ENCODE data around the gene RAB36.

Gene RAB36

DNA sequence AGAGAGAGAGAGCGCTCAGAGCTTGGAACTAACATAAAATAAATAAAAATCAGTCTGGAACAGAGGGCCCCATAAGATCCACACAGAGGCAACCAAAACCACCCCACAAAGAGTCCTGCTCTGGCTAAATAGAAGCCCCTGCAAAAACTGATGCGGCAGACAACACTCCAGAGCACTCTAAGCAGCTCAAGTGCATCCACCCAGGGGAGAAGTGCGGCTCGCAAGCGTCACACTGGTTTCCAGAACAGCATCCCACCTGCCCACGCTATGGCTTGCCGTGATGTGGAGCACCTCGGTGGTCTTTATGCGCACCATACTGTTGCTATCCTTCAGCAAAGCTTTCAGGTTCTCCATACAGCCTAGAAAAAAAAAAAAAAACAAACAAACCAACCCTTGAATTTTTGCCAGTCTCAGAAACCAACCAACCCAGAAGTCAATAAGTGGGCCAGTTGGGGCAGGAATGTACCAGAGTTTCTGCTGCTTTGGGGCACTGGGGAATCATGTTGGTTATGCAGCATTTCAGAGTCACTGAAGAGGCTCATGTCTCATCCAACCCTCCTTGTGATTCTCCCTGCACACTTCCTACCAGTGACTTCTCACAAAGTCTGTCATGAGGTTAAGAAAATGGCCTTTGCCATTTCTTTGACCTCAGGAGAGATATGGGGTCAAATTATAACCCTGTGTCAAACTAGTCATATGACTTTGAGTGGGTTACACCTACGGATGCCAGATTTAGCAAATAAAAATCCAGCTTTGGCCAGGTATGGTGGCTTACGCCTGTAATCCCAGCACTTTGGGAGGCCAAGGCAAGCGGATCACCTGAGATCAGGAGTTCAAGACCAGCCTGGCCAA lies 6.5 kb upstream of the RAB36 start:
- no peak for DNase-seq

DNA sequence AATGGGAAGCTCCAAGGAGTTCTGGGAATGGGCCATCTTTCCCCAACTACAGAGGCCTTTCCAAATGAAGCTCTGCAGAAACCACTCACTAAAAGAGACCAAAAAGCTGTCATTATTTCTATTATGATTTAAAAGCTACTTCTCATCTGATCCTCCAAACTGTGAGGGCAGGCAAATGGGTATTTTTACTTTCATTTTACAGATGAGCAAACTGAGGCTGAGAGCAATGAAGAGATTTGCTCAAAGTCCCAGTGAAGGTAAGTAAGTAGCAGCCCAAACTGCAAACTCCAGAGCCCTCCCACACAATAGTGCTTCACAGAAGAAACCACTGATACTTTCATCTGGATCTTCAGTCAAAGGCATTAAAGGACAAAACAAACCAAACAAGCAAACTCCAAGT lies 4.9 kb upstream of the RAB36 start:
- no peak for DNase-seq

DNA sequence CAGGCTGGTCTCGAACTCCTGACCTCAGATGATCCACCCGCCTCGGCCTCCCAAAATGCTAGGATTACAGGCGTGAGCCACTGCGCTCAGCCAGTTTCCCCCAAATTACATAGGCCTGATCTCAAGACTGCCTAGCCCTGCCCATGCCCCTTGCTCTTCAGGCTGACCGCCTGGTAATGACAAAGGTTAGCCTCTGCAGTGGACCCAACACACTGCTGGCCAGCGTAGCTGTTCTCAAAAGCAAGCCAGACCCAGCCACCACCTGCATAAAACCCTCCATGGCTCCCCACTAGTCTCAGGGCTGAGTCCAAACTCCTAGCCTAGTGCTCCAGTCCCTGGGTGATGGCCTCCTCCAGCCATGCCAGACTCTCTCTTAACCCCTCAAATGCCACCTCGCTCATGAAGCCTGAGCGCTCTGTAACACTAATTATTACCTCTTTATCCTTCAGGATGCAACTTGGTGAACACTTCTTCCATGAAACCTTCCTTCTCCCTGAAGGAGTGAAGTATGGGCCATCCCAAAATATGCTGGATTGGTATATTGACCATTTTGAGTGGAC lies 2.7 kb upstream of the RAB36 start:
- DNase-seq: no peak

DNA sequence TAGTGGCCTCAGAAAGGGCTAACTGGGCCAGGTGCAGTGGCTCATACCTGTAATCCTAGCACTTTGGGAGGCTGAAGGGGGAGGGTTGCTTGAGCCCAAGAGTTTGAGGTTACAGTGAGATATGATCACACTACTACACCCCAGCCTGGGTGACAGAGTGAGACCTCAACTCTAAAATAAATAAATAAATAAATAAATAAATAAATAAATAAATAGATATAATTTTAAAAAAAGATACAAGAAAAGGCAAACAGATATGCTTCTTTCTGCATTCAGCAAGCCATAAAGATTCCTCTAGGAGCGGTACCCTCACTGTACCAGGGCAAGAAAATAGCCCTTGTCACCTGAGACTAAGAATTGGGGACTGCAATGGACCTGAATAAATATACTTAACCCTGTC lies 2.2 kb upstream of the RAB36 start:
- no peak for DNase-seq

DNA sequence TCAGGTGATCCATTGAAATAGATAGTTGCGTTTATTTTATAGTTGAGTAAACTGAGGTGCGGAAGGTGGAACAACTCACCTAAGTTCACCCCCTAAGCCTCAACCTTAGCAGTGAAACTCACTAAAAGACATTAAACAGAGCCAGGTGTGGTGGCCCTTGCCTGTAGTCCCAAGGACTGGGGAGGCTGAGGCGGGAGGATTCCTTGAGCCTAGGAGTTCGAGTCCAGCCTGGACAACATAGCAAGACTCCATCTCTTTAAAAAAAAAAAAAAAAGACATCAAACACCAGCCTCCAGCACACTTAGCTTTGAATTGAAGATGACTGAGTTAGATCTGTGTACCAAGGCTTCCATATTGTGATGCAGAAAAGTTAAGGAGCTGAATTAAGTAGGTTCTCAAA lies 845 bp upstream of the RAB36 start:
- no peak for DNase-seq

DNA sequence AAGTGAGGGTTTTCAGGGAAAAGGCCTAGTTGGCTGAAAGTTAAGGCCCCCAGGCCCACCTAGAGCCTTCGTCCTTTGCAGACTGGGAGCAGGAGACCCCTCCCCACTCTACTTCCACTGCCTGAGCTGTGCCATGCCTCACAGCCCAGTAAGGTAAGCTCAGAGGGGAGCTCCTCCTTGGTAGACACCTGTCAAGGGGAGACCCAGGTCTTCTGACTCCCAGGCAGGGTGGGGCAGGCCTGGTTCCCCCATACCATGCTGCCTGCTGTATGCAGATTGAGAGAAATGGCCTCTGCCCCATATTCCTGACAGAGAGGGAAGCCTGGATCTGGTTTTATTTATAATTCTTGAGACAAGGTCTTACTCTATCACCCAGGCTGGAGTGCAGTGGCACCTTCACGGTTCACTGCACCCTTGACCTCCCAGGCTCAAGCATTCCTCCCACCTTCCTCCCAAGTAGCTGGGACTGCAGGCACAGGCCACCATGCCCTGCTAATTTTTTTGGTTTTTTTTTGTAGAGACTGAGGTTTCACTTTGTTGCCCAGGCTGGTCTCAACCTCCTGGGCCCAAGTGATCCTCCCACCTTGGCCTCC lies 697 bp downstream of the RAB36 start:
- no peak for DNase-seq

DNA sequence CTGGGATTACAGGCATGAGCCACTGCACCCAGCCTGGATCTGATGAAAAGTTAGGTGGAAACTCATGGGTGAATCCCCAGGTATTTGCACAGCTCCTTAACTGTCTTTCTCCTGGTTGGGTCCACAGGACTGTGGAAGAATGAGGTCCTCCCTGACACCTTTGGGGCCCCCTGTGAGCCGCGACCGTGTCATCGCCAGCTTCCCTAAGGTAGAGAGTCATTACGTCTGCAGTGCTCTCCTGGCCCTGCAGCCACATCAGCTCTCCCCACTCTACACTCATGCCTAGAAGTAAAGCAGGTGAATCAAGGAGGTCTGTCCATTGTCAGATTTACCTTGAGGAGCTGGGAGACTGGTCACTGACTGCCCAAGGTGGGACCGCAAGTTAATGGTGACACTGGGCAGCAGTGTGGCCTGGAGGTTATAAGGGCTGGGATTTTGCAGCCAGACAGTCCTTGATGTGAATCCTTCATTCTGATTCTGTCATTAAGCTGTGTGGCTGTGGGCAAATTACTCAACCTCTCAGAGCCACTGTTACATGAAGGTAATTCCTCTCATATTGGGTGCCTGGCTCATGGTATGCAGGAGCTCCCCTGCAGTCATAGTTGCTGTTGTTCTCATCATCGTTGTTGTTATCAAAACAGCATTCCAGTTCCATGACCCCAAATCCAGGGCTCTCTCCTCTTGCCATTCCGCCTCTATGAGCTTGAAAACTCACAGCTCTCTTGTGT lies 1.4 kb downstream of the RAB36 start:
- DNase-seq: no peak

DNA sequence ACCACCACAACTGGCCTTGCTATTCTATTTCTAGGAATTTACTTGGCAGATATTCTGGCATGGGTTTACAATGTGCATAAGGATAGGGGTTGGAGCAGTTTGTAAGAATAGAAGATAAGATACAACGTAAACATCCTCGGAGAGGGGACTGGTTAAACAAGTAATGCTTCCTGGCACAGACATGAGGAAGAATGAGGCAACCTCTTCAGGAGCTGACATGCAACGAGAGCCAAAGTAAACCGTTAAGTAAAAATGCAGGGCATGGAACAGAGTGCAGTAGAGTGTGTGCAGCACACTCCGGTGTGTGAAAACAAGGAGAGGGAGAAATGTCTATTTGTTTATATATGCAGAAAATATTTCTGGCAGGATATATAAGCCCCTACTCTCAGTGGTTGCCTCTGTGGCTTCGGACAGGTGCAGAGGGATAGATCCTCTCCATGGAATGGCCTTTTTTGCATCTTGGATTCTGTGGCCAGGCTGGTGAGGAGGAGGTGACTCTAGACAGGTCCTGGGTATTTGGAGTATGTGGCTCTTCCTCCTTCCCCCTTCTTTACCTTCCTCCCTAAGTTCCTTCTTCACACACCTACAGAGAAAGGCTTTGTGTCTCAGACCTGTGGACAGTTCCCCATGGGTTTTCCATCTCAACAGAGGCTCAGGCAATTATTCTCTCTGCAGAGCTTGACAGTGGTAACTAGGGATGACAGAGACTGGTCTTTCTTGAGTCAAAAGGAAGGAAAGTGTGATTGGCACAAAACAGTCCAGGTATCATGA lies 2.5 kb downstream of the RAB36 start:
- no peak for DNase-seq

DNA sequence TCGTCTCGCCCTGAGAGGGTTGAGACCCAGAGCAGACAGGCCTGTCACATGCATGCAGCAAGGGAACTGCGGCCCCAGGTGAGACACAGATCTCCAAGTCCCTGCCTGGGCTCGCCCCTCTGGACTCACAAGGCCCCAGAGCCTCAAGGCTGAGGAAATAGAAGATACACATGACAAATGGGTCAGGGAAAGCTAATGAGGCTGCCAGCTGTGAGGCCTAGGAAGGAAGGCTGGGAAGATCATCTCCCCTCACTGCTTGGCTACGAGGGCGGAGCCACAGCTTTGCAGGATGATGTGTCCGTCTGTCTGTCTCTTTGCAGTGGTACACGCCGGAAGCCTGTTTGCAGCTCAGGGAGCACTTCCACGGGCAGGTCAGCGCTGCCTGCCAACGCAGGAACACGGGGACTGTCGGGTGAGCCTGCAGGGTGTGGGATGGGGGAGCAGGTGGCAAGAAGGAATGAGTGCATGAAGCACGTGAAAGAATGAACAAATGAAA lies 4.5 kb downstream of the RAB36 start:
- no peak for DNase-seq

DNA sequence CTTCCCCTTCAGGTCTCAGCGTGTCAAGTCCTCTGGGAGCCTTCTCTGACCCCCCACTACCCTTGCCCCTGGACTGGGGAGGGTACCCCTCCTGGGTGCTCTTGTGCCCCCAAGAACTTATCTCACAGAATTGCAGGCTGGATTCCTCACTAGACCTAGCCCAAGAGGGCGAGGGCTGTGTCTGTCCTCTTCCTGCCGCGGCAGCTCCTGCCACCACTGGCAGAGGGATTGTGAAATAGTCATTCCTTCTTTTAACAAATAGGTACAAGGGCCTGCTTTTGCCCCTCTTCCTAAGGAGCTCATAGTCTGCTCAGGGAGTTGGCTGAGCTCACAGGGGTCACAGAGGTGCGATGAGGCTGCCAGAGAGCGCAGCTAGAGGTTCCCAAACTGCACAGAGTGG lies 5.5 kb downstream of the RAB36 start:
- no peak for DNase-seq

DNA sequence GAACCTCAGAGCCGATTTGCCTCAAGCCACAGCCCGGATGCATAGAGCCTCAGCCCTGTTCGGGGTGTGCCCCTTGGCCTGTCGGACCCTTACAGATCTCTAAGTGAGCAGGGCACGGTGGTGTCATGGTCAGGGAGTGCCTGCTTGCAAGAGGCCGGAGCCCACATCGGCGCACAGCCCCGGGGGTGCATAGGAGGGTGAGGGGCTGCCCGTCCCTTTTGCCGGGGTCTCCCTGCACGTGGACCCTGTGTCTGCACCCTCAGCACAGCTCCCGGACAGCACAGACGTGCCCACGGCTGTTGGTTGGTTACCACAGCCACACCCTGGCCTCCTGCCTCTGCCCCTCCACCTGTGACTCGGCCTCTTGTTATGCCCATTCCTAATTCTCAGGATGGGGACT lies 6.5 kb downstream of the RAB36 start:
- DNase-seq: no peak

DNA sequence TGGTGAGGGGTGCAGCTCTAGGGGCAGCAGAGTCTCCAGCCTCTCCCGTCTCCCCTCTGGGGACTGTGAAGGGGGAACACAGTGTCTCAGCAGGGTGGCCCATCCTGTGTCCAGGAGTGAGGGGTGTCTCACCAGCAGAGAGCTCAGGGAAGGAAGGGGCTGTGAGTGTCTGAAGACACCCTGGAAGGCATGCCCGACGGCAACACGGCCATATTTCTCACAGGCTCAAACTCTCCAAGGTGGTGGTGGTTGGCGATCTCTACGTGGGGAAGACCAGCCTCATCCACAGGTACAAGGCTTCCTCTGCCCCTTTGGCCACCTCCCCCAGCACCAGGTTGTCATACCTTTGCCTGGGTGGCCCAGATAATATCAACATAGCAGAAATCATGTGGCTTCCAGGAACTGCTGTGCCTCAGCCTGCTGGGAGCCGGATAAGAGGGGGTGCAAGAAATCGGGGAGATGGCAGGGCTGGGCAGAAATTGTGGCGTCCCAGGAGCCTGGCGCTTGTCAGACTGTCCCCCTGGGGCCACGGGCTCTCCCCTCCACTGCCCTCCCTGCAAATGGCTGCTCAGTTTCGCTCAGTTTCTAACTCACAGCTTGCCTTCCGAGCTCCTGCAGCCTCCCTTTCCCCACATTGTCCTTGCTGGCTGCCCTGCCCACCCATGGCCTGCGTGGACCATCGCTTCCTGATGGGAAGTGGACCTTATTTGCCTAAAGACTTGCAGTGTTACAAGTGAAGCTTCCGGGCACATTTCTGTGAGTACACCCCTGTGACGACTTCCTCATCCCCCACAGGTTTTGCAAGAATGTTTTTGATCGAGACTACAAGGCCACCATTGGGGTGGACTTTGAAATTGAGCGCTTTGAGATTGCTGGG lies 7.2 kb downstream of the RAB36 start:
- no peak for DNase-seq

DNA sequence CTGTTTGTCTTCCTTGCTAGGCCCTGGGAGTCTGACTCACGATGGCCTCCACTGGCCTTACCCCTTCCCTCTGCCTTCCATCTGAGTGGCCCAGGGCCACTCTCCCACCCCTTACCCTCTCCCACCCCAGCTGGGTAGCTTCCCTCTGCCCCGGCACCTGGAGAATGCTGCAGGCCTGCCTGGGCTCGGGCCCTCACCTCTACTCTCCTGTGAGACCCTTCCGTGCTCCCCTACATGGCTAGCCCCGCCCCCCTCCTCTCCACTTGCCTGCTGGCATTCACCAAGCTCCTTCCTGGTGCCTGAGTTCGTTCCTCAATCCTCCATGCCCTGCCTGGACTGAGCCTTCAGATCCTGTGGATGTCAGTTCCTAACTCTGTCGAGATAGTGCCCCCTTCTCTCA lies 8.7 kb downstream of the RAB36 start:
- no peak for DNase-seq

DNA sequence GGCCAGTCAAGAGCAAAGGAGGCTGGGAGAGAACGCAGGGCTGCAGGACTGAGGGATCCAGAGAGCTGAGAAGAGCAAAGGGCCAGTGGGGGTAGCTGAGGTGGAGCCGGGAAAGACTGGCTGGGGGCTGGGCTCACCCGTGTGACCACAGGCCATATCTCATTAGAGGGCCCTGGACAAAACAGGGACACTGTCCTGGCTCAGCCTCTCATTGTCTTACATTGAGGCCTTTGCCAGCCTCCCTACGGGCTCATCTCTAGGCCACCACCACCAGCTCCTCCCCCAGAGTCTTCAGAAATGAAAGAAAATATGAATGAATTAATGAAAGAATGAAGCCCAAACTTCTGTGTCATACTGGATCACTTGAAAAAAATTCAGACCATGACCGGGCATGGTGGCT lies 9.2 kb downstream of the RAB36 start:
- no peak for DNase-seq

DNA sequence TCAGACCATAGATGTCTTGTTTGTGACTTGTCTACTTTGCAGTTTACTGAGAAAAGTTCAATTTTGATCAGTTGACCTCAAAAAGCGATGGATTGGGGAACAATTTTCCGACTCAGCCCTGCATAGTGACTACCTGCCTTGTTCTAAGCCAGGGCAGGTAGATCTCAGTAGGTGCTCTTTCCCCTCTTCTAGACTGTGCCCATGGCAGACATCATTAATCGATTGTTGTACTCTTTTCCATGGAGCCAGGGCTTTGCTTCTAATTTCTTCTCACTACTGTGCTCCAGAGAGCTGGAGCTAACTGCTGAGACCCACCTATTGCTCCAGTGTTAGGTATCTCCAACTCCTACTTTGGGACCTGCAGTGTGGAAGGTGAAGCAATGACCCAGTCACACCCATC lies 9.9 kb downstream of the RAB36 start:
- no peak for DNase-seq

DNA sequence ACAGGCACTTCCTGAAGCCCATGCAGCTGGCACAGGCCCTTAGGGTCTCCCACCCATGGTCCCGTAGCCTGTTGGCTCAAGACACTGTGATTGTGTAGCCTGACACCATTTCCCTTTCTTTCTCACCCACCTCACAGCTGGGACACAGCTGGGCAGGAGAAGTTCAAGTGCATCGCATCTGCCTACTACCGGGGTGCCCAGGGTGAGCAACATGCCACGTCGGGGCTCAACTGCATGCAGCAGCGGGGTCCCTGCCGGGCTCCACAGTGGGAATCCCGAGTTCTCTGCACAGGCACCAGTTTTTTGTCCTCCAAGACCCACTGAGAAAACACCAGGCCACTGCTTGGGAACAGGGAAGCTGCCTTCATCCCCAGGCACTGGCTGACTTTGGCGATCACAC lies 10.6 kb downstream of the RAB36 start:
- DNase-seq: no peak

DNA sequence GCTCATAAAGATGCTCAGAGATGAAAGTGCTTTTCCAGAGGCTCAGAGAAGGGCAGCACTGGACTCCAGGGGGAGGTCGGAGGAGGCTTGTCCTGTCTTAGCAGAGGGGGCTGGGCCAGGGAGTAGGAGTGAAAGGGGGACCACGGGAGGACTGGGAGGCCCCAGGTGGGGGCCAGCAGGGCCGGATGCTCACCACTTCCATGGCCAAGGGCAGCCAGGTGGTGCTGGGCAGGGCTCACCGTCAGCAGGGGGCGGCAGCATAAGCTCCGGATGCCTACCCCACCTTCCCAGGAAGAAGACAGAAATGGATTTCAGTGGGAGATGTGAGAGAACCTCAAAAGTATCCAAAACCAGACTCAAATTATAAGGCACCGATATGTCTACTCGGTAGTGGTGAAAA lies 11.0 kb downstream of the RAB36 start:
- no peak for DNase-seq

DNA sequence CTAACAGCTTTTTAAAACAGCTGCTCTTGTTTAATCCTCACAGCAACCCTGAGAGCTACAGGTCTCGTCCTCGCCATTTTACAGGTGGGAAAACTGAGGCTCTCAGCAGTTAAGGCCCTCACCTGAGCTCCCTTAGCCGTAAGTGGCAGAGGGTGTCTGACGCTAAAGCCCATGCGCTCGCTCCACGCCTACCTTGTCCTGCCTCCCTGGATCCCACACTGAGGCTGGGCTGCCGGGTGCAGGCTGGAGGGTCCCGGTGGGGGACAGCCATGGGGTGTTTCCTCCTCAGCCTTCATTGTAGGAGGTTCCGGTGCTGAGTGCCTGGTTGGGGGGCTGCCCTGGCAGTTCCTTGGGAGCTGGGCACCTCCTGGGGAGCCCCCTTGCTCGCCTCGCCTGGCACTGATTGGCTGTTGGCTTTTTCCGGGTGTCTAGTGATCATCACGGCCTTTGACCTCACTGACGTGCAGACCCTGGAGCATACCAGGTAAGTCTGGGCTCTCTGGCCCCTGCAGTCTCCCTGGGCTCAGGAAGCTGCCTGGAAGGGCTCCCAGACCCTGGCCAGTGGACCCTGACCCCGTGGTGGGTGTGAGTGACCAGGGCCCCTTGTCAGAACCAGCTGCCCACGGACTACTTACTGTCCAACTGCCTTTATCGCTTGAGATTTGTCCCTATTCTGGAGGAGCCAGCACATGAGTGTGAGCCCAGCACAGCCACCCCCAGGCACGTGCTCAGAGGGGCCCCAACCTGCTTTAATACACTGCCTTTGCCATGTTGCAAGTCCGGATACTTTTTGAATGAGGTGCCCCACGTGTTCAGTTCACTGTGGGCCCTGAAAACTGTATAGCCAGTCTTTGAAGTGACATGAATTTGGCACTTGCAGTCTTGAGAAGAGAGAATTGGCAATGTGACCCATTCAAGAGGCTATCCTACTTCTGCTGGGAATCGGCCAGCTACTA lies 12.6 kb downstream of the RAB36 start:
- no peak for DNase-seq

DNA sequence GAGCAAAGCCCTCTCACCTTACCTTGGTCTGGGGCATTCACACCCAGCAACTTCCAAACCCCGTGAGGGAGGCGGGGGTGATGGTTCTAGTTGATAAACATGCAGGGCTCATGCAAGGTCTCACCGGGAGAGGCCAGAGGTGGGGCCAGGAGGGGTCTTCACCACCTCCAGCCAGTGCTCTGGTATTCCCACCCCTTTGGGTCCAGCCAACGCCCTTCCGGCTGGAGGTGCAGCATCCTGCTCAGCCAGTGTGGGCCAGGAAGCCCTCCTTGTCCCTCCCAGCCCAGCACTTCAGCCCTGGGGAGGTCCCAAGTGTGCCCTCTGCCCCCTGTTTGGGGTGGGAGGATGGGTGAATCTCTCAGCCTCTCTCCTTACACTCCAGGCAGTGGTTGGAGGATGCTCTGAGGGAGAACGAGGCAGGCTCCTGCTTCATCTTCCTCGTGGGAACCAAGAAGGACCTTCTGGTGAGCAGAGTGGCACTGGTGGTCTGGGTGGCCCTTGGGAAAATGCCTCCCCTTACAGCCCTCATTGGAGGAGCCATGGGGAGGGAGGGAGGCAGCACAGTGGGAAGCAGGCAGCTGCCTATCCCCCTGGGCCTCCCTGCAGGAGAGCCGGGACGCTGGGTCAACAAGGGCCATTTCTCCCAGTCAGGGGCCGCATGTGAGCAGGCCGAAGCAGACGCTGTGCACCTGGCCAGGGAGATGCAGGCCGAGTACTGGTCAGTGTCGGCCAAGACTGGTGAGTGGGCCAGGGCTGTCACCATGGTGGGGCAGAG lies 13.4 kb downstream of the RAB36 start:
- DNase-seq: no peak

DNA sequence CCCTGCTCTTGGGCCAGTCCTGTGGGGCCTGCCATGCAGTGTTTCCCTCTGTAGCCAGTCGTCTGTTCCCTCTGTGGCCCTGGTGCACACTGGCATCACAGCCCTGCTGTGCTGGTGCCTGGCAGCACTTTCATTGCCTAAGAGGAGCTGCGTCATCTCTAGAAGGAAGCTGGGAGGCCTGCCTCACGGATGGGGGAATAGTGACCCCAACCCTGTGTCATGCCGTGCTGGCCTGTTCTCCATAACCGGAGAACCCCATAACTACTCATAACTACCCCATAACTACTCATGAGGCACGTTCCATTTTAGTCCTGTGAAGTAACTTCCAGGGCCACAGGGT lies 14.0 kb downstream of the RAB36 start:
- DNase-seq: no peak

Data from stimulated activated CD8-positive, alpha-beta memory T cell treated with anti-CD3 and anti-CD28 coated beads, Interleukin-4, amount 100 ng/mL, for 48 hours (primary cell).